NCI-H446 treated with DMSO at 0.1 percent for 48 hours (cell line): Measurements from ENCODE around the gene BLOC1S1.

ENCODE experiments used
- DNase-seq: peaks from one replicate; lab custom pipeline; 2025; lab: John Stamatoyannopoulos, UW

Gene BLOC1S1

GRCh38 chr12:55694651-55695050 lies 21.2 kb upstream of the BLOC1S1 start:
- no peak for DNase-seq

- DNase-seq, result no peak
Measured at GRCh38 chr12:55695349-55695748, 20.5 kb upstream of the BLOC1S1 start.

DNA sequence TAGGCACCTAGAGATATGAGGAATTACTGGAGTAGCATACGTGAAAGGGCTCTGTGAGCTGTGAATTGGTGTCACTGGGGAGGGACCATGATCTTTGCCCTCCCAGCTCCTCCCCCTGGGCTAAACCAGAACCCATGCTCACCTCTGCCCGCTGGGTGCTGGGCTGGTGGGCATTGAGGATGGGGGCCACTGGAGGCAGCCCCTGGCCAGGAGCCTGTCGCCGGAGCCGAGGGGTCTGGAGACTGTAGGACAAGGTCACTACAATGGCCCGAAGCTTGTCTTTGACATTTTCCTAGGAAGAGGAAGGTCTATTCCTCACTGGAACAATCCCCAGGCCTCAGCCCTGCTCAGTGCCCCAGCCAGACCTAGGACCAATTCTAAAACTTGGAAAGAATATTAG lies 19.7 kb upstream of the BLOC1S1 start:
- no peak for DNase-seq

- DNase-seq, result no peak
Measured at GRCh38 chr12:55696796-55697462, 18.9 kb upstream of the BLOC1S1 start.

DNA sequence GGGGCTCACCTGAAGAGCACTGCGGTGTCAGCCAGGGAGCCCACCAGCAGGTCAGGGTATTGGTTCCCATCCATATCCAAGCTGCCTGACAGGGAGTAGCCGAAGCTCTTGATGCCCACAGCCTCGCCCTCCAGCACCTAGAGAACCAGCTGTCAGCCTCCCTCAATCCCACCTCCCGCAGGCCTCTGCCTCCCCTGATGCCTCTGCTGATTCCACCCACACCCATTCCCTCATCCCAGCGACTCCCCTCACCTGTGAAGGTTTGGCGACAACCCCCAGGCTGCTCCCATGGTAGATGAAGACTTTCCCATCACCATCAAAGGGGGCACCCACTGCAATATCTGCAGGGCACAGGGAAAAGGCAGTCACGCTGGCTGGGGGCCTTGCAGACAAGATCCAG lies 18.2 kb upstream of the BLOC1S1 start:
- no peak for DNase-seq

GRCh38 chr12:55698241-55698955 lies 17.4 kb upstream of the BLOC1S1 start:
- no peak for DNase-seq

- no peak for DNase-seq
Measured at GRCh38 chr12:55698965-55699364, 16.9 kb upstream of the BLOC1S1 start.

- DNase-seq, result no peak
Measured at GRCh38 chr12:55699471-55700055, 16.3 kb upstream of the BLOC1S1 start.

- DNase-seq, result no peak
Measured at GRCh38 chr12:55700255-55701018, 15.4 kb upstream of the BLOC1S1 start.

DNA sequence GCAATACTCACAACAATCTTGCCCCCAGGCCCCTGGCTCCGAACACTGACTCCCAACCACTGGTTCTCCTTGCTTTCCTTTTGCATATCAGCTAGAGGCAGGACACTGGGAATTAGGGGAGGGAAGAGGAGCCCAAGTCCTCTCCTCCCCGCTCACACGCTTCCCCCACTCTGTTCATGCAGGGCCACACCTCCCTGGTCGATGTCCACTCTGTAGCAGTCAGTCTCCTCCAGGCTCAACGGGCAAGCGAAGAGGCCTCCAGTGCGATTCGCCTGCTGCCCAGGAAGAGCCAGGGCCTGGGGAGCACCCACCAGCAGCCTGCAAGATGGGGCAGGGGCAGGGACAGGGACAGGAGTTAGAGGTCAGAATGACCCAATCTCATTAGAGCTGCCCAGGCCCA lies 13.0 kb upstream of the BLOC1S1 start:
- no peak for DNase-seq

- no peak for DNase-seq
Measured at GRCh38 chr12:55703288-55703687, 12.6 kb upstream of the BLOC1S1 start.

- DNase-seq, result peak; percentile 47
Measured at GRCh38 chr12:55703901-55704761, 11.7 kb upstream of the BLOC1S1 start.

DNA sequence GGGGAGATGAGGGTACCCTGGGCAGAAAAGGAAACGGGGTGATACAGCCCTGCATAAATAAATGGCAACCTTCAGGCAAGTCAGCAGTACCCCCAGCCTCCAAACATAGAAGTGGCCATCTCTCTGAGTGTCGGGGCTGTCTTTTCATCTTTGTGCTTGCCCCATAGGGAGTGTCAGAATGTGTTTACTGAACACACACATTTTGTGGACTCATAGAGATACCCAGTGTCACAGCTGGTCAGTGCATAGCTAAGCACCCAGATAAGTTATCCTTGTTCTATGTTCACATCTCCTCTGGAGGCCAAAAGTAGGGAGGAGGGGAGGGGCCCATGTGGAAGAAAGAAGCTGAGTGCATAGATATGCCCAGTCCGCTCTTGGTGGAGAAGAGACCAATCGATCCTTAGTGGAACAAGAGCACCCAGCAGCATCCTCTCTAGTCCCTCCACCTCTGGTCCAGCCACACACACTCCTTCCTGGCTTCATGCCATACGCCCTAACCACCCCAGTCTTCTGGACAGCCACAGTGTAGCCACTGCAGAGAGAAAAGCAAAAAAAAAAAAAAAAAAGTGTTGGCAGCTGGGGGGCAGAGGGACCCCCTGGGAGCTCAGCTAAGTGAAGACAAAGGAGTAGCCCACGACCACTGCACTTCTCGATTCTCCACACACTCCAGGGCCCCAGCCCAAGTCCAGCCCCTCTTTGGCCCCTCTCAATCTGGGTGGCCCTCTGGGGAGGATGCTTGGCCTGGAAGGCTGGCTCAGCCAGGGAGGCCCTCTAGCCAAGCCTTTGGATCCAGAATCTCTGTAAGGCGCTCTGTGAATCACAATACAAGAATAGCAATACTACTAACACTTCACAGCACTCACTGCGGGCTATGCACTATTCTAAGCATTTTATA lies 10.8 kb upstream of the BLOC1S1 start:
- no peak for DNase-seq

- DNase-seq, result no peak
Measured at GRCh38 chr12:55705782-55706402, 10.0 kb upstream of the BLOC1S1 start.

DNA sequence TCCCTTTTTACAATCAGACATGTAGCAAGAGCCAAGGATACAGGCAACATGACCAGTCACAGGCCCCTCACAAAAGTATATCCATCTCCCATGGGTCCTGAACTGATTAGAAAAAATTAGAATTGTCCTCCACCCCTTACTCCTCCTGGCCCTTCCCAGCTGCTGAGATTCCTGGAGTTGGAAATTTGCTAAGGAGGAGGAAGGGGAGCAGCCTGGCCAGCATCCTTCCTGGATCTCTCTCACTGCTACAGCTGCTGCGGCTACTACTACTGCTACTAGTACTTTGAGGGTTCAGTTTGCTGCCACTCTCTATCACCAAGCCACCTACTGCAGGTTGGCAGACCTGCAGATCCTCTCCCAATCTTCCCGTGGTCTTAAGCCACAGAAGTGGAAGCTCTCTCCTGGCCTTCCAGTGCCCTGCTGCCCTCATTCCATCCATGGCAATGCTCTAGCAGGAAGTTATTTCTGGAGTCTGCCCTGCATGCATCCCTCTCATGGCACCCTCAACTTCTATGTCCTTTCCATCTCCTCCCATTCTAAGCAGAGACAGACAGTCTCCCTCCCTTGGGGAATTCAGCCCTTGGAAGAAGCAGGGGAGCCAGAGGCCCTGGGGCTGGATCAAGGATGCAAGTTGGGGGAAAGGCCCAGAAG lies 9.2 kb upstream of the BLOC1S1 start:
- no peak for DNase-seq

DNA sequence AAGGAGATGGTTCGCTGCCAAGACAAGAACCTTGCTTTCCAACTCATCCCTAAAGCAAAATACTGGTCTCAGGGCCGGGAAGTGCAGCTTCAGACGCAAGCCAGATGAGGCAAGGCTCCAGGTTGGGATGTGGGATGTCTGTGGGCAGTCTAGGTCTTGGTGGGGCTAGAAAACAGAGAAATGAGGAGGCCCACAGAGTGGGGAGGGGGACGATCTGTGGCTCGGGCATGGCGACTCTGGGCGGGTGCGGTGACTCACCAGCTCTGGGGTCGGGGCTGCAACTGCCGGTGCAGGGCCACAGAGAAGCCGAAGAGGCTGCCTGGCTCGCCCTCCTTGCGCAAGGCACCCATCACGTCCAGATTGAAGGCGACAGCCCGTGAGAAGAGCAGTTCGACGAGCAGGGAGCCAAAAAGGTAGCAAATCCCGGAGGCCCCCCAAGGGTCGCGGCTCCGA lies 8.6 kb upstream of the BLOC1S1 start:
- no peak for DNase-seq

- DNase-seq, result peak; percentile 57
Measured at GRCh38 chr12:55707841-55708694, 7.8 kb upstream of the BLOC1S1 start, which contains the start of gene ITGA7. ITGA7 (minus strand) TSS chr12:55707904; CDS start chr12:55707682, 222 bp downstream.

DNA sequence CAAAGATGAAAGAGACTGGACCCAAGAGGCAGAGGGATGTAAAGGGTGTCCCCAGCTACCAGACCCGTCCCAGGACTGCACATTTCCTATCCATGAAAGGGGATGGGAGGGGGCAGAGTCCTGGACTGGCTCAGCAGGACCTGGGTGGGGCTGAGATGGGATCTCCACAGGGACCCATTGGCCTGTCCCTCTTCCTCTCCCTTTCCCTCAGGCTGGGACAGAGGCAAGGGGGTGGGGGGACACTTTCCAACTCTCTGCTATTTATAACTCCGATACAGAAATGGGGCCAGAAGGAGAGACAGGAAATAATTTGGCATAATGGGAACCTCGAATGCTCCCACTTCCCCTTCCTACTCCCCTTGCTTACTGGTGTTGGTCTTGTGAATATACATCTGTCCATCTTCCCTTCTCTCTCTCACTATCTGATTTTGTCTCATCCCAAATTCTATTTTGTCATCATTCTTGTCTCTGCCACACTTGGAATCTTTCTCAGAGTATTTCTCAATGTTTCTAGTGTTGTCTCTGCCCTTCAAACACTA lies 7.1 kb upstream of the BLOC1S1 start:
- no peak for DNase-seq
